Transverse colon (tissue), 4 donors: ENCODE measurements around the gene NSD2. TPM values are rescaled to one million over a fixed set of nuclear protein-coding genes. Genes with fewer than 3 reads are reported as not detected.

Experiments used
- DNase-seq: peaks from one replicate; pipeline ENCODE4 v3.0.0-alpha.2; 2019
- H3K27ac ChIP-seq, 4 donors: fragments of 200-600 bp; sonication (generic); 2 replicates each; pipeline ENCODE4 v1.5.1; 2016 to 2018; ENCODE audit warnings: inconsistent platforms in 4 of 4
- H3K27me3 ChIP-seq: fragments of 200-600 bp; sonication (generic); 2 replicates; pipeline ENCODE4 v1.5.1; 2017; ENCODE audit warnings: inconsistent platforms
- H3K36me3 ChIP-seq, 4 donors: fragments of 200-600 bp; sonication (generic); 2 replicates each; pipeline ENCODE4 v1.5.1; 2017 to 2019; ENCODE audit warnings: inconsistent platforms in 4 of 4
- H3K4me1 ChIP-seq, 4 donors: fragments of 200-600 bp; sonication (generic); 2 replicates each; pipeline ENCODE4 v1.5.1; 2017 to 2020; ENCODE audit warnings: inconsistent platforms in 4 of 4
- H3K4me3 ChIP-seq, 4 donors: fragments of 200-600 bp; sonication (generic); 1 replicate in 1 of 4; 2 replicates in 3 of 4; pipeline versions ENCODE4 v1.5.1 to v1.6.1; 2017 to 2019; ENCODE audit warnings: inconsistent platforms in 4 of 4
- H3K9me3 ChIP-seq, 2 donors: fragments of 200-600 bp; sonication (generic); 2 replicates each; pipeline ENCODE4 v1.5.1; 2017 to 2019; ENCODE audit warnings: inconsistent platforms in 2 of 2
- CTCF ChIP-seq, 5 experiments: fragments of 200-600 bp in 3 of 5; fragments of 450-650 bp in 2 of 5; sonication (generic) in 3 of 5; IDR thresholded peaks; 1 replicate in 2 of 5; 2 replicates in 3 of 5; pipeline ENCODE4 v1.5.1; 2016 to 2017; ENCODE audit warnings: antibody characterized with exemption in 5 of 5, inconsistent platforms in 3 of 5, mild to moderate bottlenecking in 2 of 5, moderate library complexity in 1 of 5
- EP300 ChIP-seq: sonication (generic); formaldehyde crosslinking; IDR thresholded peaks from one replicate; pipeline ENCODE4 v1.6.1; 2017; ENCODE audit warnings: antibody characterized with exemption, low read depth
- POLR2A ChIP-seq: fragments of 450-650 bp; IDR thresholded peaks from one replicate; pipeline ENCODE4 v1.6.1; 2016; ENCODE audit warnings: antibody characterized with exemption, mild to moderate bottlenecking, moderate library complexity
- POLR2AphosphoS5 ChIP-seq, 3 donors: sonication (generic); formaldehyde crosslinking; IDR thresholded peaks; one replicate each; pipeline ENCODE4 v1.6.1; 2016; ENCODE audit warnings: antibody characterized with exemption in 3 of 3
- WGBS, 2 donors: methylation state at CpG; one replicate each; pipeline ENCODE4 v1.1.5; 2018; ENCODE audit warnings: low coverage in 1 of 2; 5-methylcytosine and 5-hydroxymethylcytosine counted together
- in situ Hi-C, 4 donors: fragments of 200-750 bp; cut with MboI; loops; one replicate each; pipeline versions ENCODE4 v1.15.0 to v1.15.1; 2017; ENCODE audit warnings: low sequenced_read_pairs in 3 of 4, low pct_ligation_motif_present in 1 of 4, low pct_unique_long_range_greater_than_20kb in 1 of 4
- intact Hi-C: fragments of 100-400 bp; cut with DNase I; formaldehyde crosslinking; loops from one replicate; pipeline ENCODE4 v1.15.1; 2023; ENCODE audit warnings: low total_unique reads
- total RNA-seq, 4 donors: library from RNA; depleted of rRNA; stranded (reverse); fragments of >200 nt; gene quantifications; one replicate each; pipeline ENCODE4 v1.1.0, GENCODE V29; 2016

NSD2 gene
- total RNA-seq, result 100 to 1,000 TPM in 3 of 4 donors, 10 to 100 TPM in 1; 78.4 to 591 (median 158) TPM

- in situ Hi-C loops (no loop called here), intact Hi-C loops (no loop called here)
- Histone ChIP-seq H3K4me3 (peak within 1 kb of the TSS; percentile 87 to 97 (median 95)), H3K9me3 (no peaks in the 10 kb centered on the region), H3K36me3 (no peaks in the 10 kb centered on the region), H3K27me3 (peaks cover 11% of the 10 kb centered on the region), H3K4me1 (peaks cover 17 to 65% (median 53%) of the 10 kb centered on the region in 4 donors), H3K27ac (peak within 1 kb of the TSS; percentile 100)
- TF ChIP-seq POLR2A (peak; percentile 96), CTCF (IDR thresholded peaks at IDR 0.05) (no peak), EP300 (no peak), POLR2AphosphoS5 (IDR thresholded peaks at IDR 0.05) (peak; percentile 50 to 93 (median 93))
- DNase-seq, result peak; percentile 94
- WGBS, 2 donors, result 1% methylated on average over 27 of the region's 155 CpGs; no CpG with 5 or more reads in 1 of the 2 donors
Measured at GRCh38 chr4:1870578-1871443, at the start of gene NSD2. Gene NSD2, plus strand, starts transcription at chr4:1871393. Its CDS starts 29,262 bp downstream, at chr4:1900655.

- in situ Hi-C loops (loop anchor here in 1 of 4 donors (25.0 kb wide), 1 partner anchor 365 kb away; no protein-coding TSS in a partner anchor), intact Hi-C loops (no loop called here)
- no peaks in the 10 kb centered on the region for H3K9me3 ChIP-seq
- no peak for DNase-seq
- no peak for TF ChIP-seq EP300
- TF ChIP-seq CTCF (IDR thresholded peaks at IDR 0.05), result no peak
- no peak for TF ChIP-seq POLR2A
- no peak for TF ChIP-seq POLR2AphosphoS5 (IDR thresholded peaks at IDR 0.05)
- no peak overlapping the region for H3K4me3 ChIP-seq
- no peaks in the 10 kb centered on the region for H3K27me3 ChIP-seq
- peaks cover 0 to 43% (median 22%) of the 10 kb centered on the region in 4 donors for H3K36me3 ChIP-seq
- no peaks in the 10 kb centered on the region for H3K4me1 ChIP-seq
- WGBS, 2 donors, result 96% methylated on average over 12 of the region's 18 CpGs; no CpG with 5 or more reads in 1 of the 2 donors
- no peak overlapping the region for H3K27ac ChIP-seq
Measured at GRCh38 chr4:1821679-1822567, 49.3 kb upstream of the NSD2 start.

GRCh38 chr4:1822568-1823544 is 48.3 kb upstream of the NSD2 start:
- H3K4me3 ChIP-seq, result no peak overlapping the region
- H3K27ac ChIP-seq, result no peak overlapping the region
- H3K27me3 ChIP-seq, result no peaks in the 10 kb centered on the region
- no peaks in the 10 kb centered on the region for H3K9me3 ChIP-seq
- TF ChIP-seq POLR2AphosphoS5 (IDR thresholded peaks at IDR 0.05) (no peak), POLR2A (no peak), EP300 (no peak), CTCF (IDR thresholded peaks at IDR 0.05) (no peak)
- no peak for DNase-seq
- in situ Hi-C loops, result loop anchor here in 1 of 4 donors (25.0 kb wide), 1 partner anchor 364 kb away; no protein-coding TSS in a partner anchor
- no peaks in the 10 kb centered on the region for H3K4me1 ChIP-seq
- peaks cover 0 to 42% (median 17%) of the 10 kb centered on the region in 4 donors for H3K36me3 ChIP-seq
- intact Hi-C loops, result no loop called here
- WGBS, 2 donors, result 80 to 94% methylated on average over 1 to 27 of the region's 37 CpGs
